Stimulated activated CD4-positive, alpha-beta T cell treated with anti-CD3 and anti-CD28 coated beads, Interleukin-2, amount 100 ng/mL, for 4 hours (primary cell): ENCODE results near the gene PIBF1.
"Not testable (repeated sequence)": the region's sequence is repeated elsewhere in the genome, so short reads cannot be mapped to it uniquely, and the experiment has no call there.

Source experiments
- DNase-seq: peaks from one replicate; pipeline ENCODE4 v3.0.0-alpha.2; 2020; ENCODE audit warnings: low read depth

The PIBF1 gene

DNA sequence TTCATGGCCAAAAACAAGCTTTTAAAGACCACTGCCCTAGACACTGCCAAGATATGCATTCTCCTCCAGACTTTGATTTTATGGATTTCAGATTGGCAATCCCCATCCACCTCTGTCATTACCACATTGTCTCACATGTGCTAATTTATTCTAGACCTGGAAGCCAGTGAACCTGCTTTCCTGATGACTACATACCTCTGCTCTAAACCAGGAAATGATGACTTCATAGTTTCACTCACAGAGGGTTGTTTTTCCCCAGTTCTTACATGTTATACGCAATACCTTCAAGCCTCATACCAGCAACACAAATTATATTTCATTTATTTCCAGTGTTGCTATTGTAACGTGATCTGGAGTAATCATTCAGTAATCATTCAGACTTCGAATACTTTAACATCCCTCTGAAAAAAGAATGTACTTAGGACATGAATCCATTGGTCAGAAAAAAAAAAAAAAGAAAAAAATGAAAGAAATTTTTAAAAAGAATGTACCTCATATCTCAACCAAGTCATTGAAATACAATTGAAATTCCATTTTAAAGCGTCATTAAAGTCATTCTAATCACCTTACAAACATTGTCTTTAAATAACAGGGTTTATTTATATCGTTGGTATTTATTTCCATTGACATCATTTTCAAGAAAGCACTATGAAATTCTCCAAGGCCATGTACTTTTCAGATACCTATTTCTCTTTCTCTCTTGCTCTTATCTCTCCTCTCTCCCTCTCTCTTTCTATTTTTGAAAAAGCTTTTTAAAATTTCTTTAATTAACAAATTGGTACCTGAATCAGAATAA, 243.5 kb downstream of the PIBF1 start:
- no peak for DNase-seq

DNA sequence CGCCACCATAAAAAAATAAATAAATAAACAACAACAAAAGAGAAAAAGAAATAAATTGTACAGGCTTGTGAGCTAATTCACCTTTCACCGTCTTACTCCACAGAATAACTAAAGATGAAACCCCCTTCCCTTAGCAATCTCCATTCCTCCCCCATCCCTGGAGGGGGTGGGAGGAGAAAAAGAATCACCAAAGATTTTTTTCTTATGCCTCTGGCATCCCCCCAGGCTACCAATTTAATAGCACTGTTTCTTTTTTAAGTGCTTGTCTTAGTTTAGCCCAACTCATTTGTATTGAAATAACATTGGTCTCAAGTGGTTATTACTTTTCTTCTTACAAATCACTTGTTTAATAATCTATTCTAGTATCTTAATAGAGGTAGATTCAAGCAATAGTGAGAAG, 253.0 kb downstream of the PIBF1 start:
- DNase-seq, result no peak

DNA sequence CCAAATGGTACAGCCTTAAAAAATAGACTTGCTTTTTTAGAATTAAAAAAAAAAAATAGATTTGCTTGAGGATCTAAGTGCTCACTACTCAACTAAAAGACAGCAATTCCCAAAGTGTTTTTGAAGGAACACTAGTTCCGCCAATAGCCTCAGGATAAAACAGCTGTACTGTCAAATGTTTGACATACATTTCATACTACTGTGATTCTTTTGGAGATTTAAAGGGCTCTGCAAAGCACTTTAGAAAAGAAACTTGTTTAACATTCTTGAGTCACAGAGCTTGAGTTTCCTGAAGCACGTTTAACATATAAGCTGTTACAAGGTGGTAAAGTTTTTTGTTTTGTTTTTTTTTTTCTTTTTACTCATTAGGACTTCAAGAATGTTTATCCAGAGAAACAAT, 253.7 kb downstream of the PIBF1 start:
- no peak for DNase-seq

DNA sequence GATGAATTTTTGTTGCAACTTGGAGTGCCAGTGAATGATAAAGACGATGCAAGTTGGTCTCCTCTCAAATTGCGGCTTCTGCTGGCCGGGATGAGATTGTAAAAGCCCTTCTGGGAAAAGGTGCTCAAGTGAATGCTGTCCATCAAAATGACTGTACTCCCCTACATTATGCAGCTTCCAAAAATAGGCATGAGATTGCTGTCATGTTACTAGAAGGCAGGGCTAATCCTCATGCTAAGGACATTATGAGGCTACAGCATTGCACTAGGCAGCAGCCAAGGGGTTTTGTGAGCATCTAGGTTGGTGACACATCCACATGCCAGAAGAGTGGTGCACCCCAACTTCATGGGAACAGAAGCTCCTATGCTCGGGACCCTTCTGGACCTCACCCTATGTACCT, 254.6 kb downstream of the PIBF1 start:
- DNase-seq, result no peak

DNA sequence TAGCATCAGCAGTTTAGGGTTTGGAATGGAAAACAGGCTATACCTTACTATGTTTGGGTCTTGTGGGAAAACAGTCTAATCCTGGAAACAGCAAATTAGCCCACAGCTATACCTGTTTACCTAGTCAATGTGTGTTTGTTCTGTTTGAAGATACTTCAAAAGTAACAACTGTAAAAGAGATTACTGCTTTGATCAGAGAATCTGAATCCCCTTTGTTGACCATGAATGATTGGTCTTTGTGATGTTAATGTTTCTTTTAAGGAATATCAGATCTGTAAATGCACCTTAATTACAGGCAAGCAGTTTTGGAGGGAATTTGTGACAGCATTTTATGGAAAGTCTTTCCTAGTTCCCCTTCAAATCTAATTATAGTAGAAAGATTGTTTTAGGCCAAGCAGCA, 256.1 kb downstream of the PIBF1 start:
- no peak for DNase-seq

DNA sequence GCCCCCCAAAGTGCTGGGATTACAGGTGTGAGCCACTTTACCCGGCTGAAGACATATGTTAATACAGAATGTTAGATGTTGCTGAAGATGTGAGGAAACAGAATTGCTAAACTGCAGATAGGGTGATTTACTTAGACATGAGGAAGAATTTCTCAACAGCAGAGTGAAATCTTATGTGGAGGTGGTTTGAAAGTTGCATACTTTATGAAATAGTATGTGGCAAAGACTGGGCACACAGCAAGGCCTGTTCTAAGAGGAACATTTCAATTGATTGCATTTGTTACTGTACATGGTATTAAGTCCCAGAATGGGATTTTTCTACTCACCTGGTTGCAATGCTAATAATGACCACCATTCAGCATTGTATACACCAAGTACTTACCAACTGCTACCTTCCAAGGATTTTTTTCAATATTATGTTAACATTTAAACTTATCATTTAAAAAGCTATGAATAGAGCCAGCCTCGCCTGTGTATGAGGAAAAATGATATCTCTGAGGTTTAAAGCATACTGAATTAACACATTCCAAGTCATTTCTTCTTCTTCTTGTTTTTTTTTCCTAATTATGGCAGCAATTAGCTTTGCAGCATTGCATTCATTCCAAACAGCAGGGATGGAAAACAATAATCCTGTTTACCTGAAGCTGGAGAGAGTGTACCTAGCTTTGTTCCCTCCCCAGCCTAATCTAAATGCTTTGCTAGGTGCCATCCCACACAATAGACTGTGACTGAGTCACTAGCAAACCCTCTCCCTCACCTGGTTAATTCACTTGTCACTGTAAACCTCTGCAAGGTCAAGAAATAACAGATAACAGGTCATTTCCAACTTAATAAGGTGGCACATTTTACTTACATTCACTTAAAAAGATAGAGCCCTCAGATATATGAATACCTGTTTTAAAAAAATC, 257.5 kb downstream of the PIBF1 start:
- no peak for DNase-seq

DNA sequence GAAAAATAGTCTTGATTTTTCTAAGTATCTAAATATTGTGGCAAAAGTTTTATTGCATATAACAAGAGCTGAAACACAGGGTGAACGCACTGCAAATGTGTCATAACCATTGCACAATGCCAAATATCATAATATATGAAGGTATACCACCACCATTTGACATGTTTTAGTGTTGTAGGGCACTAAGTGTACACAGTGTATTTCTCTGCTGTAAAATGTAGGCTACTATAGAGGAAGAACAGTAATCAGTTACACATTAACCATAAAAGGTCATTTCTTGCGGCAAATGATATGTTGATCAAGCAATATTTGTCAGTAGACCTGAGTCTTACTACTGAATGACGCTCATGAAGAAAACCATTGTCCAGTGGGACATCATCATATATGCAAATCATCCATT, 258.6 kb downstream of the PIBF1 start:
- no peak for DNase-seq

DNA sequence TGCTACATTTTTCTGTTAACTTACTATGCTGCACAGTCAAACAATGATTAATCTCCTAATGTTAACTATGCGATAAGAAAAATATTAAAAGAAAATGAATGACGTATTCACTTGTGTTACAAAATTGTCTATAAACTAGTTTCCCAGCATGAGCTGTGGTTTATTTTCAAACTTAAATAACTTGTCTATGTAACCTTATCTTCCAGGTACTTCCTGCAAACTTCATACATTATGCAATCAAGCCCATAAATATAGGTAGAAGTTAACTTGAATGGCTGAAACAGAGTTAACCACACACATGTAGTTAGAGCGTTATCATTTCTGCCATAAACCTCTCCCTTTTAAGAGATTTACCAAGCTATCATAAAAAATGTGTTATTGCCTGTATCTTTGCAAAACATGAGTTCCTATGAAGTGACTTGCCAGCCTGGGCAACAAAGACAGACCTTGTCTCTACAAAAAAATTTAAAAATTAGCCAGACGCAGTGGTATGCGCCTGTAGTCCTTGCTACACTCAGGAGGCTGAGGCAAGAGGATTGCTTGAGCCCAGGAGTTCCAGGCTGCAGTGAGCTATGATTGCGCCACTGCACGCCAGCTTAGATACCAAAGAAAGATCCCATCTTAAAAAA, 259.1 kb downstream of the PIBF1 start:
- DNase-seq, result no peak

DNA sequence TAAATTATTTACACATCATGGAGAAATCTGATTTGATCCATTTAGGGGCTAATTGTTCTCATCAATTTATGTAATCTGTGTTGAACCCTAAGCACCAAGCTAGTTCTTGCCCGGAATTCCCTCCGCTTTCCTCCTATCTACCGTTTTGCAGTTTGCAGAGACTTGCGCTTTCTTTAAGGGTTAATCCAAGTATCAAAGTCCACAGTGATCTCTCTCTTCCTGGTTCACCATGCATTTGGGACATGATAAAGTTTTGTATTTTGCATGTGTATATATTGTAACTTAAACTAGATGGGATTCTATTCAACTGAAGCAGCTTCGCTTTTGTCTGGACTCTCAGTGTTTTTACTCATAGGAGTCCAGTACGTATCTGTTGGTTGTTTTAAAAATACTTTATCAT, 263.1 kb downstream of the PIBF1 start:
- DNase-seq, result no peak

DNA sequence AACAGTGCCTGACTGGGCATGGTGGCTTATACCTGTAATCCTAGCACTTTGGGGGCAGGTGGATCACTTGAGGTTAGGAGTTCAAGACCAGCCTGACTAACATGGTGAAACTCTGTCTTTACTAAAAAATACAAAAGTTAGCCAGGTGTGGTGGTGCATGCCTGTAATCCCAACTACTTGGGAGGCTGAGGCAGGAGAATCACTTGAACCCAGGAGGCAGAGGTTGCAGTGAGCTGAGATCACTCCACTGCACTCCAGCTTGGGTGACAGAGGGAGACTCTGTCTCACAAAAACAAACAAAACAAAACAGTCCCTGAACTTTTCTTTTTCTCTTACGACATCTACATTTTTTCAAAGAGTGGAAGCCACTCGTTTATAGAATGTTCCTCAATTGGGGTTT, 266.7 kb downstream of the PIBF1 start:
- DNase-seq, result not testable (repeated sequence)

DNA sequence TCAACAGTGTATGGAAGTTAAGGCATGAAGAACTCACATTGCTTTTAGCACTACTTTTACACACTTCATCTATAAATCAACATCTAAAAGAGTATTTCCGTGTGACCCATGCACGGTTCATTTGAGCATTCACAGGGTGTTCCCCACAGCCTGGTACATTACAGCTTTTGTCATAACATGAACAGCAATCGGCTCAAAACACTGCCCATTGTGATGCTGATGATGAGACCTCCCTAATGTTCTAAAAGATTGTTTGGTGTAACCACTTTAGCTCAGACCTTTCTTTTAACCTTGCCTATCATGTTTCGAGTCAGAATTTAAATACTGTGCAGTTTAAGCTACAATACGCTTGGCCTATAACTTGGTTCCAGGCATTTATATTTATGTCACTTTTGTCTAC, 272.8 kb downstream of the PIBF1 start:
- DNase-seq, result no peak

DNA sequence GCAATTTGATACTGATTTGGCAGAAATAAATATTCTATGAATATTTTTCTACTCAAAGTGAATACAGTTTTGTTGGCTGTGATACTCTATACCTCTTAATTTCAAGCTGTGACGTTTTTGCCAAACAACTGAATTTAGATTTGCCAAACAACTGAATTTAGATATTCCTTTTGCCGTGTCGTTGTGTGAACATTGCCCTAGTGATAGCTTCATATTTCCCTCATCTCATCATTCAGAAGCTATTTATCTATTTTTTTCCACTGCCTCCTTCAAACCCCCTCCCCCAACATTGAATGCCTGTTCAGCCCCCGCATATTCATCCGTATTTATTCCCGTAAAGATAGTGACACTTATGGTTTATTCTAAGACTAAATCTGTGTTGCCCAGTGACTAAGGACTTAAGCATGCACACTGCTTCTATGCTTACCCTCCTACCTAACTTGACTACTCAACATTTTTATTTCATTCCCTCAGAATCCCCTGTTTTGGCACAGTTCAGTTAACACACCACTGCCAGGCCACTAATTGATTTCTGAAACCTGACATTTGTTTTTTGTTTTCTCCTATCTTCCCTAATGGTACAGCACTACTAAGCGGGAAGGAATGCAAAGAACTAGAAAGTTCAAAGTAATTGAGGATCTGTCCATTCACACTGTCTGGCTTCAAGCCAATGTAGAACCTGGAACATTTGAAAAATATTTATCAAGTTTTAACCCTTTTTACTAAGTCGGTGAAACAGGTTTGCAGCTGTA, 274.1 kb downstream of the PIBF1 start:
- no peak for DNase-seq

DNA sequence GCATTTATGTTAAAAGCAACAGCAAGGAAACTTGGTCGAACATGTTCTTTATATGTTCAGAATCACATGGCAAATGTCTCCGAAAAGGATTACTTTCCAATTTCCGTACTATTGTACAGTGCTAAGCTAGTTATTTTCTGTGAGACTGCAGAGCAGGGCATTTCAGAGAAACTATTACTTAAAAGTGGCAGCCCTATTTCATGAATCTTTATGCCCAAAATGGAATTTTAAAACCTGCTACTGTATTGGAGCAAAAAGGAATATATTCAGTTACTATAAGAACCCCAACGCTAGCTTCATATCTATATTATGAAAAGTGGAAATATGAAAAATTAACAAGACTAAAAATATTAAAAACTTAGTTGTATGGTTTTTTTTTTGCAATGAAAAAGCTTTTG, 274.6 kb downstream of the PIBF1 start:
- no peak for DNase-seq

DNA sequence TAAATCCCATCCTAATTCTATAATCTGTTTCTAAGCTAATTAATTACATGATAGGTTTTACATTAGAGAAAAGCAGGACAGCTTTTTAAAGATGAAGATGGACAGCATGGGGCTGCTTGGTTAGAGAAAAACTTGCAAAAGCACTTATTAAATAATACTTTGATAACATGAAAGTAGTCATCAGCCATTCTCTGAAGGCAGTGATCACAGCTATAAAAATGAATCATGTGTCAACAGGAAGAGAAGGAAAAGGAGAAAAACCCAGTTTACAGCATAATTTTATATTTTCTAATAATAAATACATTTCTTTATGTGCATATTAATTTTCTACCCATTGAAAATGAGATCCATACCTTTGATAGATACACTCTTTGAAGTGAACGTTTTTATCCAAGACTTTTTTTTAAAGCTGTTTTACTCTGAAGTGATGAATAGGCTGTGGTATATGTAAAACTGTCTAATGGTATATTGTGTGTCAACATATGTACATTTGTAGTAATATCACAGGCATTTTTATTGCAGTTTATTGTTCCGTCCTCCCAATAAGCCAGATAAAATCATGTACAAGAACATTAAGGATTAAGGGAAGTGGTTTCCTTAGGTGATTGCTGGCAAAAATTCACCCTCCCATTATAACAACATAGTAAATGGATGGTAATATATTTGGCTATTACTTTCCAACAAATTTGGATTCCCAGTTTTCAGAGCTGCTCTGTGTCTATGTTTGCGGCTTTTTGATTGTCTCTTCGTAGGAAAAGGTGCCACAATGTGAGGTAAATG, 275.5 kb downstream of the PIBF1 start:
- DNase-seq, result no peak

DNA sequence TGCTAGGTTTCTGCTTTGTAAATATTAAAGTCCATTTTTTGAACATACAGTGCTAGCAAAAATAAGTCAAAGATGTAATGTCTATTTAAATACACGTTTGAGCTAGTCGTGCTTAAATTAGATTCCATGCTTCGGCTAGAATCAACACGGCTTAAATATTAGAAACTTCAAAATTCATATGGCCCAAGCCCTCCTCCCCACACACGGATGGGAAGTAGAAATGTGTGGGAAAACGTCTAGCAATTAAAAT, 276.1 kb downstream of the PIBF1 start:
- no peak for DNase-seq

DNA sequence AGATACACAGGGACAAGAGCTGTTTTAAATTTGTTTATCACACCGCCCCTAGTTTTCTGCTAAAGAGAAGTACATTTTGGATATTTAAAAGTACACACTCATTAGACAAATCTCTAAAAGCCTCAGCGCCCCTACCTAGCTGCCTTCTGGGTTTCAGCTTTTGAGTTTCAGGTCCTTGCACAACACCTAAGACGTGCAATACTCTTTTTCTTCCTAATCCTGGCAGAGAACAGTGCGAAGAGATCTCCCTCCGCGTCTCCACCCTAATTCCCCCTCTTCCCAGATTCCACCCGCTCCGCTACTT, 276.5 kb downstream of the PIBF1 start:
- DNase-seq, result no peak

DNA sequence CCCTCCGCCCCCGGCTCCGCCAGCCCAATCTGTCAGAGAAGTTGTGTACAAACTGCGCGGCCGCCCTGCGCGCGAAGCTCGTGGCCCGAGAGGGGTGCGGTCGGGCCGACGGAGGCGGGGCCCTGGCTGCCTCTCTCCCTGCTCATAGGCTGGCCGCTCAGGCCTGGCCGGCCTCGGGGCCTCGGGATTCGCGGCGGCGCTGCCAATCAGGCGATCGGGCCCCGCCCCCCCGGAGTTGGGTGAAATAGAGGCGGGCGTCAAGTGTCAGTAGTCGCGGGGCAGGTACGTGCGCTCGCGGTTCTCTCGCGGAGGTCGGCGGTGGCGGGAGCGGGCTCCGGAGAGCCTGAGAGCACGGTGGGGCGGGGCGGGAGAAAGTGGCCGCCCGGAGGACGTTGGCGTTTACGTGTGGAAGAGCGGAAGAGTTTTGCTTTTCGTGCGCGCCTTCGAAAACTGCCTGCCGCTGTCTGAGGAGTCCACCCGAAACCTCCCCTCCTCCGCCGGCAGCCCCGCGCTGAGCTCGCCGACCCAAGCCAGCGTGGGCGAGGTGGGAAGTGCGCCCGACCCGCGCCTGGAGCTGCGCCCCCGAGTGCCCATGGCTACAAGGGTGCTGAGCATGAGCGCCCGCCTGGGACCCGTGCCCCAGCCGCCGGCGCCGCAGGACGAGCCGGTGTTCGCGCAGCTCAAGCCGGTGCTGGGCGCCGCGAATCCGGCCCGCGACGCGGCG, 277.0 kb downstream of the PIBF1 start, which contains the start of gene KLF5:
Gene KLF5, plus strand, starts transcription at position 270 of the 724 bp plus-strand sequence. Its CDS starts 323 bp downstream, at position 593.
- DNase-seq, result peak; percentile 95

DNA sequence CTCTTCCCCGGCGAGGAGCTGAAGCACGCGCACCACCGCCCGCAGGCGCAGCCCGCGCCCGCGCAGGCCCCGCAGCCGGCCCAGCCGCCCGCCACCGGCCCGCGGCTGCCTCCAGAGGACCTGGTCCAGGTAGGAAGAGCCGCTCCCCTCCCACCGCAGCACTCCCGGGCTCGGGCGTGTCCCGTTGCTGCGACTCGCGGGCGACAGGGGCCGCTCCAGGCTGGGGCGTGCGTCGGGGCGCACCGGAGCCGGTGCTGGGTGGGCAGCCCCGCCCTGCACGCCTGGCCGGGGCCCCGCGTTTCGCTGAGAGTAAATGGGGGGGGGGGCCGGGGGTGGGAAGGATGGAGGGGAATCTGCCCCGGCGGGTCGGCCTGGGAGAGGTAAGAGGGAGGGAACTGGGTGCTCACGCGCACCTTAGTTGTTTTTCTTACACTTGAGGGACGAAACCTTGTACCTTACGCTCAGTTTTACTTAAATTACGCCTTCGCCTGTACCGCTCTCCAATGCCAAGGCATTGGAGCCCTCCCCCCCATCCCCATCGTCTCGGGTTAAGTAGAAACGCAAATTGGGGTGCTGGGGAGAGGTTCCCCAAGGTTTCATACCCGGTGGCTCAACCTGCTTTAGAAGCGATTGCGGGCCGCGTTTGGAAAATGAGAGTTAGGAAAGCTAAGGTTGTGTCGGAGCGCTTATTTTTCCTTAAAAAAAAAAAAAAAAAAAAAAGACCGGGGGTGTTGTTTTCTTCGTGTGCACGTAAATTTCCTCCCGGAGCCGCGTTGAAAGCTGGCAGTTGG, 277.7 kb downstream of the PIBF1 start:
- DNase-seq, result peak; percentile 39

DNA sequence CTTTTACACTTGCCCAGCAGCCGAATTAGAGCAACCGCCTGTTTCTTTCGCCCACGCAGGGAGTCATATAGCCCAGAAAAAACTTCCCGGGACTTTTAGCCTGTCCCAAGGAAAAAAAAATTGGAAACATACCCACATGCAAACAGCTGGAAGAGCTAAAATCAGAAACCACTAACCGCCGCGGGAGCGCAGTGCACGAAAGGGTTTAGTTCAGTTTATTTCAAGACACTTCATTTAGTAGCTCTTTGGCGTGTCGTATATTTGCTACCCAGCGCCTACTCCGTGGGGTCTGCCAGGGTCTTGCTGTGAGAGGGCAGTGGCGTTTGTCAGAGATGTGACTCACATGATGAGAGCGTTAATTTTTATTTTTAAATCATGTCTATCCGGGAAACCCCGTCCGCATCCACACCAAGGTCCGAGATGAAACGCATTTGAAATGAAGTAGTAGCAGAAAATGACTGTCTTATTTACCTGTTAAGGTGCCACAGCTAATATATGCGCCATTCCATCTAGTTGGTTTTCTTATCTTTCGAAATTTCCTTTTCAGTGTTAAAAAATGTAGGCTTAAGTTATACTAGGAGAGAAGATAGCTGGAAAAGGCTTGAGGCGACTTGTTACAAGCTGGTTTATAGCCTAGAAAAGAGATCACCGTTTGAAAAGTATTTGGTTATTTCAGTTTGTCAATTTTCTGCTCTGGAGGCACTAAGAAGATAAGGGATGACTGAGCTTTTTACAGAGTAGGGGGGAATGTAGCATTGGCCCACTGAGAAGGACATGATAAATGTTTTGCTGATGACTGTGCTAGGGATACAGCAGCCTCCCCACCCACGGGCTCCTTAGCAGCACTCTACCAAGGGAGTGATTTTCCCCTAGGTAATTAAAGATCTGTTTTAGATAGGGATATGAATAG, 278.6 kb downstream of the PIBF1 start:
- no peak for DNase-seq
